ENCODE results near the gene SYK.
"Not testable (repeated sequence)": the region's sequence is repeated elsewhere in the genome, so short reads cannot be mapped to it uniquely, and the experiment has no call there.

Gene SYK

DNA sequence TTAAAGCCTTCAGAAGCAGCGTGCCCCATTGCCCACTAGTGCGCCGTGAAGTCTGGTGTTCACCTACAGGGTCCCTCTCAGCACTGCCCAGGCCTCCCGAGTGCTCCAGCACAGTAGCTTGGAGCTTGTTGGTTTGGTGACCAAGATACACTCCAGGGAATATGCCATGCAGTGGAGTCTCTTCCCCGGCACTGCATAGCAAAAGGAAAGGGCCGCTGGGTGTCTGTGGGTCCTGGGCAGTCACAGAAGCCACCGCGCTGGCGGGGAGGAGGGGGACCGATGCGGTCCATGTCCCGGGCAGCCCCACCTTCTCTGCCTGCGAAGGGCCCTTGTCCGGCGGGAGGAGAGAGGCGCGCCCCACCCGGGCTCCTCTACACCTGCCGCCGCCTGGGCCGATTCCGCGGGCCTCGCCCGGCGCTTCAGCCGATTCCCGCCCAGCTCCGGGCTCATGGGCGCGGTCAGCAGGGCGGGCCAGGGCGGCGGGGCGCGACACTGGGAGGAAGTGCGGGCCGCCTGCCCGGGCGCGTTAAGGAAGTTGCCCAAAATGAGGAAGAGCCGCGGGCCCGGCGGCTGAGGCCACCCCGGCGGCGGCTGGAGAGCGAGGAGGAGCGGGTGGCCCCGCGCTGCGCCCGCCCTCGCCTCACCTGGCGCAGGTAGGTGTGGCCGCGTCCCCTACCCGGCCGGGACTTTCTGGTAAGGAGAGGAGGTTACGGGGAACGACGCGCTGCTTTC is at the start of gene SYK:
Gene SYK, plus strand, starts transcription at position 579 of the 732 bp plus-strand sequence. CDS start 42,080 bp downstream, outside the sequence.
- DNase-seq = peak; percentile 55 to 69

DNA sequence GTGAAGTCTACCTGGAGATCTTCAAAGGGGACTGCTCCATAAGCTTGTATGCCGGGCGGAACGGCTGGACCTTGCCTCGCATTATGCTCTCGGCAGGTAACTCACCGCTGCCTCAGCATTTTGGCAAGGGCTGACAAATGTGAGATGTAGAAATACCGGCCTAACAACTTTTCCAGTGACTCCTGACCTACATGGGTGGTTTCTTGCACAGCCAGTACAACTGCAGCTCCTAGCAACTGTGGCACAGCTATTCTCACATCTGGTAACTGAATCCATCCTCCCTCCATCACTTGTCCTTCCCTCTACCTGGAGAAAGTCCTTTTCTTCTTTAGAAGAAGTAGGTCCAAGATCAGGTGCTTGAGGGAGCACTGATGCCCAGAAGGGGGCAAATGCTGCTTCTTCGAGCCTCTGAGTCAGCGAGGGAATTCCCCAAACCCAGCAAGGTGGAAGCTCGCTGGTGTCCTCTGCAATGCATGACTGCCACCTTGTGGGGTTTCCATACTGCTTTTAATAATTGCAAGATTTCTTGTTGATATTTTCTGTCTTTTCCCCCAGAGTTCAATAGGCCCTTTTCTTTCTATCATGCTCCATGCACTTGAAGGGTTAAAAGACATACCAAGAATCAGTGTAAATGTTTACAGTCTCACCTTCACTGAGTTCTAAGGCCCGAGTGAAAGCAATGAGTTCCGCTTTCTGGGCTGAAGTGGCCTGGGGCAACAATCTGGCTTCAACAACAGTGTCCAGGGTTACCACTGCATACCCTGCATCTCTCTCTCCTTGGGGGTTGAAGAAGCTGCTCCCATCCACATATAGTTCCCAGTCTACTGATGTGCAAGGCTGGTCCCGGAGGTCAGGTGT is 45.9 kb upstream of the SYK start:
- peak; percentile 2 to 5 for DNase-seq

DNA sequence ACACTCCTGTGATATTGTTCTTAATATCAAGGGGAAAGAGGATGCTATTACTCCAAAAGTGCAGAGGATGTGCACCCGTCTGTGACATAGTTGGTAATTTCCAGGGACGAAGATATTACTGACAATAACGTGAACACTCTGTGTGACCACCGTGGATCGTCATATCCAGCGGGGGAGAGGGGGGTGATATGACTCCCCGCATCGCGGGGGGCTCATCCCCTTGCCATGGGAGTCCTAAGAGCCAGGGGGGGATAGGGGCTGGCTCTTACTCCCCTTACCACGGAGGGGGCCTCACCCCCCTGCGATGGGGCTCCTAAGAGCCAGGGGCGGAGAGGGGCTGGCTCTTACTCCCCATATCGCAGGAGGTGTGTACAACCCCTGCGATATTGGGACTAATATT is 41.0 kb upstream of the SYK start:
- not testable (repeated sequence) for DNase-seq

DNA sequence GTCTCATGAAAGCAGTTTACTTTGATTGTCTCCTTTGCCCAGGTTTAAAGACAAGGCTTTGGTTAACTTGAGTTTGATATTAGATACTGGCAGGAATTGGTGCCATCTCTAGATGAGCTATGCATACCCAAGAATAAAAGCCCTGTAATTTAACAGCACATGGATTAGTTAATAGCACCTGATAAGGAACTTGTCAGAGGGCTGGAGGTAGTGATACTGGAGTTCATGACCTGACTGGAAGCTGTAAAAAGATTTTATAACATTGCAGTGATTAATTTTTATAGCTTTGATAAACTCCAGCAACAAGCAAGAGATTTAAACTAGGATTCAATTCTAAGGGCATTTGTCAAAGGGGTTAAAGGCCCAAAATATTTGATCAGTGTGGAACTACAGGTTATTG is 34.9 kb upstream of the SYK start:
- DNase-seq = no peak

DNA sequence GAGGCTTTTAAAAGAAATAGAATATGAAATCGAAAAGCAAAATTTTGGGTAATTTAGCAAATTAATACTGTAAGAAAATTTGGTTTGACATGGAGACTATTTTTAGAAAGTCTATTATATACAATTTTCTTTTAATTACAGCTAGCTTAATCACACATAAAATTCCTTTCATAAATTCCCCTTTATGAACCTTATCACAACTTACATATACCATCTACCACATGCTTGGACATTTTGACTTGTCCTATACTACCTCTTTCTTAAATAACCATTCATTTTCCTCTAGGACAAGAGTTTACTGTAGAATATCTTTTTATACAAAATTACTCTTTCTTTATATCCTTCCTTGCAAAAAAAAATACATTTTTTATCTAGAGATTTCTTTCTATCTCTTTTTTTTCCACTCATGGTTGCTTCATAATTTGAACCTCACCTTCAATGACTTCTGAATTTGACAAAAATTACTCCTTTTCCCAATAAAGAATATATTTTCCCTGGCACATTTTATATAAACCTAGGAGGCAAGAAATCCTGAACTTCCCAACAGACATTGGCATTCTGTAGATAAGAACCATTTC is 34.0 kb upstream of the SYK start:
- no peak for DNase-seq

DNA sequence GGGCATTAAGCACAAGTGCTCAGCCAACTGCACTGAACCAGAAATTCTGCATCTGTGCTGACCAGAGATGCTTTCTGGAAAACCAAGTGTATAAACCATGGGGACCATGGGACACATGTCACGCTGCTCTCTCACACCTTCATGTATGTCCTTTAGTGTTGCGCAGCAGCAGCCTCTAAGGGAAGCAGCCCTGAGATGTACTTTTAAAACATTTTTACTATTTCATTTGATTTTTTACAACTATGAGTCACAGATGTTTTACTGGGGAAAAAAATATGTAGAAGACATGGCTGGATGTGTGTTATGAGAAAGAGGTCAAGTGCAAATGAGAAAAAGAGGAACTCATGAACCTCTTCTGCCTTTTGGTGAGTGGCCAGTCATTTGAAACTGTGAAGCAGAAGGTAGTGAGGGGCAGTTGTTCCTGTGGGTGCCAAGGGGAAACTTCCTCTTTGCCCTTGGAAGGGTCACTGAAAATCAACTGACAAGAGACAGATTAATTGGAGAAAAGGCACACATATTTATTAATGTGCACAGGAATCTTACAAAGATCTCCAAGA is 31.4 kb upstream of the SYK start:
- peak in 1 of 2 experiments; percentile 21 for DNase-seq

DNA sequence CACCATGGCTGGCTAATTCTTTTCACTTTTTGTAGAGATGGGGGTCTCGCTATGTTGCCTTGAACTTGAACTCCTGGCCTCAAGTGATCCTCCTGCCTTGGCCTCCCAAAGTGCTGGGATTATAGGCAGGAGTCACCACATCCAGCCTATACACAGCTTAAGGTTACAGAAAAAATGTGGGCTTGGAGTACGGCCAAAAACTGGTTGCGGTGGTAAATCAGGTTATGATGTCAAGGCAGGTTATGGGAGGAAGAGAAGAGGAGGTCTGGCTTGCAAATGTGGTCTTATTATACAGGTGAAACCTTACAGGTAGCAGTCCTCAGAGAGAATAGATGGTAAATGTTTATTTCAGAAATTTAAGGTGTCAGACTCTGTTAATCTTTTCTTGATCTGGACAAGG is 30.7 kb upstream of the SYK start:
- no peak for DNase-seq

DNA sequence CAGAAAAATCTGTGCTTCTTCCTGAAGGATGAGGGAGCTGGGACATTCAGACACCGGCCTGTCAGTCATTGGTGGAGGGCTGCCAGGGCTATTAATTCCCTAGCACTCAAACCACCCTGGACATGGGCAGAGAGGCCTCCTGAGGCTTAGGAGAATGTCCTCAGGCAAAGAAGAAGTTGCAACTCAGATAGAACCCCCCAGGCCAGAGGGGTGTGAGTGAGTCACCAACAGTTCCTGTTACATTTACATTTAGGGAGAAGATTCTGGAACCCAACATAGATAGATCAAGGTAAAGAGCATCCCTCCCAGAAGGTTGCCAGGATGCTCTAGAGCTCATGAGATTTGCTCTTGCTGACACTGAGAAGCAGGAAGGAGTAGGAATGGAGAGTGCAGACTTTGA is 29.2 kb upstream of the SYK start:
- no peak for DNase-seq

DNA sequence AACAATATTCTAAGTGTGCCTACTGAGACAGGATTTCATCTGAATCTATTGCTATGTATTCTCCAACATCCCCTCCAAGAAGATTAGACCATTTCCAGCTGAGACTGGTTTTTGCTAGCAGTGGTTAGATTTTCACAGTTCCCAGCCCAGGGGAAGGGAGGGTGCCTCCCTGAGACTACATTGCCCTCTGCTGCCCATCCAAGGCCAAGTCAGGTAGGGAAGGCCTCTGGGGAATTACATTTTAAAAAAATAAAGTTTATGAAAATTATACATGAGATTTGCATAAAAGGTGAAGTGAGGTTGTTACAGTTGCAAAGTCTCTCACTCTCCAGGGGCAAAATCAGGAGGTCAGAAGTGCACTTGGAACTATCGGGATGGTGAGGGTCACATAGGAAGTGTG is 28.0 kb upstream of the SYK start:
- peak in 1 of 2 experiments; percentile 25 for DNase-seq

DNA sequence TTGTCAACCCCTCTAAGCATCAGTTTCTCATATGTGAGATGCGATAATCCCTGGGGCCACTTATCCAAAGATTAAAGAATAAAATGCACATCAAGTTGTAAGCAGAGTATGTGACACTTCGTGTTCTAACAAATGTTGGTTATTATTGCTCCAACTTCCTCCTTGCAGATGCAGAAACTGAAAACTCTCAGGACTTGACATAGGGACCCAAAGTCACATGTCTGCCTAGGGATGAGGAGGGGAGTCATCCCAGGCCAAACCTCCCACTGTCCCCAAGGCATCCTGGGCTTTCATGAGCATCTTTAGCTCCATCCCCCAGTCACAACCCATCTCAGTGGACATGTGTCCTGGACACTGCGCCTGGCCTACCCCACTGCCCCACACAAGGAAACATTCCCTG is 27.5 kb upstream of the SYK start:
- no peak for DNase-seq

DNA sequence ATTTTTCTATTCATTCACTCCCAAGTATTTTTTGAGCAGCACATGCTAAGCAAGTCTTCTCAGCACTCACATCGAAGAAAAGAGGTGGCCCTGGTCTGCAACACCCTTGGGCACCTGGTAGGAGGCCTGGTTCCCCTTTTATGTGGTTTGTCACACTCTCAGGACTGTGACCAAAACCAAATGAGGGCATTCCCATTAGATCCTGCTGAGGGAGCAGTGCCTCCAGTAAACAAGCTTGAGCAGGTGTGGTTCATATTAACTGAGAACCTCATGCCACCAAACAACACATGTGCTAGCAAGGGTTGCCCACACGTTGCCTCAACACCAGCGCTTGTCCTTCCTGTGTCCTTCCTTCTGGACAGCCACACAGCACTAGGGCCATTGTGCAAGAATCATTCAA is 26.9 kb upstream of the SYK start:
- peak in 1 of 2 experiments; percentile 2 for DNase-seq

DNA sequence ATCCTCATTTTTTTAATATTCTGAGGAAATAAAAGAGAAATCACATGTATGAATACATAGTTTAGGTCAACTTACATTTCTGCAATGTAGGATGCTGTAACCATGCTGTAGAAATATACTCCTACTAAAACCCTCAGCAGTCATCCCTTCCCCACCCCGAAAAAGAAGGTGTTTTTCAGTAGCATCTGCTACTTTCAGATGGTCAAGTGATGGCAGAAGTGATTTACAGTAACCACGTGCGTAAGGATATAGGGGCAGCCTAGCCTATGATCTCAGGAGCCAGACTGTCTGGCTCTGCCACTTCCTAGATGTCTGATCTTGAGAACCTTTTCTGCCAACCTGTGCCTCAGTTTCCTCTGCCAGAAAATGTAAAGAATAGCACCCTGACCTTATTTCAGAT is 26.0 kb upstream of the SYK start:
- DNase-seq = no peak

DNA sequence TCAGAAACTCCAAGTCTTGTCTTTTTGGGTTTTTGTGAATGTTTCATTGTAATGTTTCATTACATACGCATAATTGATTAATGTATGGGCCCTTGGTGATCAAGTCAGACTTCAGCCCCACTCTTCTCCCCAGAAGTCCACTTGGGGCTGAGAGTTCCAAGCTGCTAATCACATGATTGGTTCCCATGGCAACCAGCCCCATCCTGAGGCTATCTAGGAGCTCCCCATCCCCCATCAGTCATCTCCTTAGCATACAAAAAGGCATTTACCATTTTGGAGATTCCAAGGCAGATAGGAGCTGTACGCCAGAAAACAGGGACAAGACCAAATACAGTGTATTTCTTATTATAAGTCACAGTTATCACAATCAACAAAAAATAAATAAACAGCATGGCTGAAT is 22.9 kb upstream of the SYK start:
- no peak for DNase-seq

DNA sequence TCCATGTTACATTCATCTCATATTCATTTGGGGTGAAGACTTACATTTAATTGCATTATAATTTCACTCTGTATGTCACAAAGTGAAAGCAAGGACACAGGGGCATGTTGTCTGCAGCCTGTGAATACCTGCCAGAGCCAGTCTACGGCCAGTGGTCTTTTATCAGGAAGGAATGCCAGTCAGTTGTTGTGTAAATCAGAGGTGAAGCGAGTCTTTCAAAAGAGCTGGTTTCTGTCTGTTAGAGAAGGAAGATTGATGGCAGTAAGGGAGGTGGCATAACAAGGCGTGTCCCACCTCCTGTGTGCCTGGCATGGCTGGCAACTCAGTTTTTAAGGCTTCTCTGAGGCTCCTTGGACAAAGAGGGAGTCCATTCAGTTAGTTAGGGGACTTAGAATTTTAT is 18.1 kb upstream of the SYK start:
- no peak for DNase-seq

DNA sequence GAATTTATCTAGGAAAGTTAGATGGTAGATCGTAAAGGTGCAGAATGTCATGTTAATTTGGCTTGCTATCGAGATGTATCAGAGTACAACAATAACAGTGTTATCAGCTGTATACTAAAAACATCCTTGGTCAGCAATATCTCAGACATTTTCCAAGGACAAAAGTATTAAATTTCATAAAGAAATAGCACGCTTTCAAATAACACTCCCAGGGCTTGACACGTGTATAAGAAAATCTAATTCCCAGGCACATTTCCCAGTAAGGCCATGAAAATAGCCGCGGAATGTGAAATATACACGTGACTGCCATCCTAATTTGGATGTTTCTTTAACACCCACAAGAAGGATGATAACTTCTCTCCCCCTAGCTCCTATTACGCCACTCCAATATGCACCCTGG is 17.7 kb upstream of the SYK start:
- no peak for DNase-seq

DNA sequence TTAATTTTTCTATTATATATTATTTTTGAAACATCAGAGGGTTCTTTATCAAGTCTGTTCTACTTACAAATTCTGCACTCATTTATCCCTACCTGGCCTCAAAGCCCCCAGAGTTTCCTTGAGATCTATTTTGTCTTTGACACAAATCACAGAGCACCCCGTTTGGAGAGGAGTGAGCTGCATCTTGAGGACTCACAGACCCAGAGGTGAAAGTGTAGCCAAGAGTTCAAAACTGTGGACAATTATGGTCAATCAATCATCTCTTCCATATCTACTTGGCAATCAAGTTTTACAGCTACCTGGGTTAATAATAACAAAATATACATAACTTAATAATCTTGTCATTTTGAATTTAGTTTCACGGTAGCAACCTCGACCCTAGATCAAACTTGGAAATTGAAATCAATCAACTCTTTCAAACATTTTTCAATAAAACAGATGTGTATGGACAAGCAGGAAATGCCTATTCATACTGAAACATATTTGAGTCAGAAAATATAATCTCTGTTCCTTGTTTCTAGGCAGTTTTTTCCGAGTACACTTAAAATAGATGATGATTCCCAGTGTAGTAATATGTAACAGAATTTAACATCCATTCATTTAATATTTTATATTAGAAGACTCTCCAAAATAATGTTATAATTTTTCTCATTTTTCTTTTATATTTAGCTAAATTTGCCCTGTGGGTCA is 13.7 kb upstream of the SYK start:
- DNase-seq = no peak

DNA sequence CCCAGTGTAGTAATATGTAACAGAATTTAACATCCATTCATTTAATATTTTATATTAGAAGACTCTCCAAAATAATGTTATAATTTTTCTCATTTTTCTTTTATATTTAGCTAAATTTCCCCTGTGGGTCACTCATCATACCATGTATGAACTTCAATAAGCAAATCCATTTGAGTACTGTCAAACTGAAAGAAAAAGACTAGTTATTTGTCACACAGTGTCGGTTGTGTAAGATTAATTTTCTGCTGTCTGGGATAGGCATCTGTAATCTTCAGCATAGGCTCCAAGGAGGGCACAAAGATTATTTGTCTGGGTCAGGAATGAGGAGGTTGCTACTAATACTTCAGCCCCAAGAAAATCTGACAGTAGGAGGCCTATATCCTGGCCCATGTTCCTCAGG is 13.1 kb upstream of the SYK start:
- not testable (repeated sequence) for DNase-seq

DNA sequence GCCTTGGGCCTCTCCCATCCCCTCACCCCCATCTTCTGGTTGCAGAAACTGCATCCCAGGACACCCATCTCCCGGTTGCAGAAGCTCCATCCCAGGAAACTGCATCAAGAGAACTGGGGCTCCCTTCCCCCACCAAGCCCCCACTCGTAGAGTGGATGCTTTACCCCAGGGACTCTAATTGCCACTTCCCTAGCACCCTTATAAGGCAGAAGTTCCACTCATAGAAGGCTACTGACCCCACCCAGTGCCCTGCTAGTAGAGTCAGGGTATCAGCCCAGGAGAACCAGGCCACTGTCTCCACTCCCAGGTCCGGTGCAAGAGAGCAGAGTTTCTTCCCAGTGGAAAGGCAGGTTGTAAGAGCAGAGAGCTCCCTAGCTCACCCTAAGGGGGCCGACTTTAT is 12.2 kb upstream of the SYK start:
- DNase-seq = no peak

DNA sequence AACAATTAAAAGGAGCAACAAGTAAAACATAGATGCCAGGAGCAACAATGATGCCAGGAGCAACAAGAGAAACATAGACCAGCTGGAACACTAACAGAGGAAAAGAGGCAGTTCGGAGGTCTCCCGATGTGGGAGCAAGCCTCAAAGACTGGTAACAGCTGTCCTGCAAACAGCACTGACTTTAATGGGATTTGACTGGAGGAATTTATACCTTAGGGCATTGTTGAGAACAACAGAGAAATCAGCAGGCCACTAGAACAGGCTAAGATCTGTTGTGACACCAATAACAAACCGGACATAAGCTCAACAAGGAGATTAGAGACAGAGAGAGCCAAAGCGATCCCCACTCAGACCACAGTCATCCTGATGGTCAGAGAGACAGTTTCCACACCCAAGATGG is 11.8 kb upstream of the SYK start:
- no peak for DNase-seq

DNA sequence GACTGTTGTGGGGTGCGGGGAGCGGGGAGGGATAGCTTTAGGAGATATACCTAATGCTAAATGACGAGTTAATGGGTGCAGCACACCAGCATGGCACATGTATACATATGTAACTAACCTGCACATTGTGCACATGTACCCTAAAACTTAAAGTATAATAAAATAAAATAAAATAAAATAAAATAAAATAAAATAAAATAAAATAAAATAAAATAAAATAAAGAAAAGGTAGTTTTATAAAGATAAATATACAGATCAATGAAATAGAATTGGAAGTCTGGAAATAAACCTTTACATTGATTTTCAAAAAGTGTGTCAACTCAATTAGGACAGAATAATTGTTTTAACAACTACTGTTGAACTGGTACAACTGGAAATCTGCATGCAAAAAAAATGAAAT is 8.6 kb upstream of the SYK start:
- DNase-seq = not testable (repeated sequence)

DNA sequence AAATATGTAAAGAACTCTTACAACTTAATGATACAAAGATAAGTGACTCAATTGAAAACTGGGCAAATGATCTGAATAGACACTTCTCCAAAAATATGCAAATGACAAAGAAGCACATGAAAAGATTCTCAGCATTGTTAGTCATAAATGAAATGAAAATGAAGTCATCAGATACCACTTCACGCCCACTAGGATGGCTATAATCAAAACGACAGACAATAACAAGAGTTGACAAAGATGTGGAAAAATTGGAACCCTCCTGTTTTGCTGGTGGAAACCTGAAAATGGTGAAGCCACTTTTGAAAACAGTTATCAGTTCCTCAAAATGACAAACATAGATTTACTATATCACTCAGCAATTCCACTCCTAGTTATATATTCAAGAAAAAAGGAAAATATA is 7.9 kb upstream of the SYK start:
- DNase-seq = no peak

DNA sequence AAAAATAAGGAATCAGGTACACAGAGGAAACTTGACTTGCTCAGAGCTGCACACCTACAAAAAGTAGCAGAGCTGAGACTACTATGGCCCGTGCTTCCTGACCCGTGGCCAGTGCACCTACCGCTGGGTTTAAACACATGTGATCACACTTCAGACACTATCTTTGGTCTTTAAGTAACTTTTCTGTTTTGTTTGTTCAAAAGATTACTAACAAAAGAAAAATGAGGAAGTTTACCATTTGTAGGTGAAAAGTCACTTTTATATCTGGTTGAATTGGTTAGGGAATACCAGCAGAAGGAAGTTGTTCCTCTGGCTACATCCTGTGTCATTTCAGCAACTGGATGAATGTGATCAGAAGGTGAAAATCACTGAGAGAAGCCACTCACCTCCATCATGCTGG is 6.5 kb upstream of the SYK start:
- no peak for DNase-seq

DNA sequence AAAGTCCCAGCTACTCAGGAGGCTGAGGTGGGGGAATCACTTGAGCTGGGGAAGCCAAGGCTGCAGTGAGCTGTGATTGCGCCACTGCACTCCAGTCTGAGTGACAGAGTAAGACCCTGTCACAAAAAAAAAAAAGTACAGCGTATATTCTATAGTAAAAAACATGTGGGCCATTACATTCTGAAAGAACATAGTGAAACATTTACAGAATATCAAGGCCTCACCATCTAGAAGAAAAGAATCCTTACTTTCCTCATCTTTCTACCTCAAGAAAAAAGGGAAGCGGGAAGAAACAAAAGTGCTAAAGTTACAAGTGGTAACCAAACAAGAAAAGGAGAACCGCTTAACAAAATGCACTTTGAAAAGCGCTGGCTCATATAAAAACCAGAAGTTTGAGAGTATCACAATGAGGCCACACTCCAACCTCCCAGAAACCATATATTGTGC is 5.7 kb upstream of the SYK start:
- DNase-seq = peak; percentile 68 to 81
